Amniotic epithelial cell (primary cell): ENCODE measurements around the gene RELL1.
A peak's percentile ranks its signal among the peaks of the same experiment; 100 is the strongest.

Source experiments
- DNase-seq: peaks from one replicate; pipeline ENCODE4 v3.0.0-alpha.2; 2010; ENCODE audit warnings: low read depth

Gene RELL1

DNA sequence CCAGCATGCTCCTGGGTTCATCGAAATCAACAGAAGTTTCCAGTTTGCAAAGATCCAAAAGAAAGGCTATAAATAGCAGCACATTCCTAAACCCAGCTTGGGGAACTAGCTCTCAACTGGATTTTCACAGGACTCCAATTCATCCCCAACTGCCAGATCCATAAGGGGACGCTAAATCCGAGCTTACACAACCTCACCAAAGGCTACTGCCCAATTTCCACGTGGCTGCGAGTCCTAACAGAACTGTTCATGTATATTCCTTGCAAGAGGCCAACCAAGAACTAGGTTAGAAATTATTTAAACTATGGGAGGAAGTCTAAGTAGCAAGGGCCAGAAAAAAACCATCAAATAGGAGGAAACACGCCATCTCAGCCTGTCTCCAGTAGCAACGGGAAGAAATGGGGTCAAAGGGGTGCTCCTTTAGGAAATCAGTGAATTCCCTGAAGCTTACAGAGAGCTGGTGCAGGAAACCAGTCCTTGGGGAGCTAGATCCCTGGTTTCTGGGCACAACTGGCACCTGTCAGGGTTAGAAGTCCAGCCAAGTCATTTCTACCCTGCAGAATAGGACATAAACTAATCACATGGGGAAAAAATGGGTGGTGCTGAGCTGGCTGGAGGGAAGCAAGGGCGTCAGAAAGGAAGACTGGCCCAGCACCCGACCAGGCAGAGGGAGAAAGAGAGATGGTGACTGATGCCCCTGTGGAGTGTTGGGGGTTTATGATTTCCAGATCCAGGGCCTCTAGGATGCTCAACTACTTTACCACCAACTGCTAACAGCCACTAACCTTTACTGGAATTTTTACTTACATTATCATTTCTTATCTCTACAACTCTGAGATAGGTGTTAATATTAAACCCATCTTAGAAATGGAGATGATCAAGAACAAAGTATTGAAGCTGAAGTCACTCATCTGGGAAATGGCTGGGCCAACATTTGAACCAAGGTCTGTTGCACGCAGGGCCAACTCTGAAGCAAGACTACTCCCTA lies 20.5 kb downstream of the RELL1 start:
- DNase-seq, result no peak

GRCh38 chr4:37664696-37665095 lies 21.5 kb downstream of the RELL1 start:
- peak; percentile 64 for DNase-seq

GRCh38 chr4:37663552-37663951 lies 22.6 kb downstream of the RELL1 start:
- DNase-seq, result no peak

DNA sequence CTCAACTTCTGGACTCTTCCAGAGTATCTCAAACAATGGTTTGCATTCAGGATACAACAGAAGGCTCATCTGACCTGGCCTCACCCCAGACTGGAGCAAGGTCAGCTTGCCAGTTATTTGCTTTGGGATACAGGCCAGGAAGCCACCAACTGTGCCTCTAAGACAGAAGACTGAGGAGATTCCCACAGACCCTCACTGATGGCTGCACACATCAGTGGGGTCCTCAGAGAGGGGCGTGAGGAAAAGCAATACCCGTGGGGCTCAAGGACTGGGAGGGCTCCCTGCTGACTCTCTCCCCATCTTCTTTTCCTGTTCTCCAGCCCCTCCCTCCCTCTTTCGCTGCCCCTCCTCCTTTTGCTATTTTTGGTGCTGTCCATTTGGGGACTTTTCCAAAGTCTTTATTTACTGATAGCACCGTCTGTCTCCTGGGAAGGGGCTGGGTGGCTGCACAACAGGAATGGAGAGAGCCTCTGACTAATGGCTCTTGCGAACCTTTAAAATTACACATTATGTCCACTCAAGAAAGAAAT lies 23.2 kb downstream of the RELL1 start:
- no peak for DNase-seq

GRCh38 chr4:37662251-37662650 lies 23.9 kb downstream of the RELL1 start:
- no peak for DNase-seq

- no peak for DNase-seq
Observed at GRCh38 chr4:37661772-37662171, 24.4 kb downstream of the RELL1 start.

GRCh38 chr4:37659696-37660095 lies 26.5 kb downstream of the RELL1 start:
- DNase-seq, result no peak

DNA sequence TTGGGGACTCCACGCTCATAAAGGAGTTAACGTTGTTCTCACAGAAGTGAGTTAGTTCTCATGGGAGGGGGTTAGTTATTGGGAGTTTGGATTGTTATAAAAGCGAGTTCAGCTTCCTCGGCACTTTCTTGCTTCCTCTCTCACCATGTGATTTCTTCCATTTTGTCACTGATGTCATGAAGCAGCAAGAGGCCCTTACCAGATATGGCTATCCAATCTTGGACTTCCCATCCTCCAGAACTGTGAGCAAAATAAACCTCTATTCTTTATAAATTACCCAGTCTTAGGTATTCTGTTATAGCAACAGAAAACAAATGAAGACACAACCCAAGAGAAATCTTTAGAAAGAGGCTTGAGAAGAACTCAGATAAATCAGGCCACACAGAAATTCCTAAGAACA lies 29.5 kb downstream of the RELL1 start:
- DNase-seq, result no peak

DNA sequence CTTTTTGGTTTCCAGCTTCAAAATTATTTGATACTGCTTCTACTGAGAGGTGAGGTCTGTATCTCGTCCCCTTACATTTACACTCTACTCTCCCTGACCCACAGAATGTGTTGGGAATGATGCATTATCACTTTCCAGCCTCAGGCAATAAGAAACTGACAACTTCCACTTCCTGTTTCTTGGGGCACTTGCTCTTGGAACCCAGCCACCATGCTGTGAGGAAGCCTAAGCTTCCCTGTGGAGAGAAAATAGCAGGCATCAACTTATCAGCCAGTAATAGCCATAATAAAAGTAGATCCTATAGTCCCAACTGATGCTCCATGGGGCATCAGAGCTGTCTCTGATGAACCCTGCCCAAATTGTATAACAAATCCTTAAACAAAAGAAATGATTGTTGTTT lies 32.6 kb downstream of the RELL1 start:
- no peak for DNase-seq

- DNase-seq, result no peak
Observed at GRCh38 chr4:37652747-37653527, 33.2 kb downstream of the RELL1 start.

- no peak for DNase-seq
Observed at GRCh38 chr4:37651781-37652377, 34.3 kb downstream of the RELL1 start.

DNA sequence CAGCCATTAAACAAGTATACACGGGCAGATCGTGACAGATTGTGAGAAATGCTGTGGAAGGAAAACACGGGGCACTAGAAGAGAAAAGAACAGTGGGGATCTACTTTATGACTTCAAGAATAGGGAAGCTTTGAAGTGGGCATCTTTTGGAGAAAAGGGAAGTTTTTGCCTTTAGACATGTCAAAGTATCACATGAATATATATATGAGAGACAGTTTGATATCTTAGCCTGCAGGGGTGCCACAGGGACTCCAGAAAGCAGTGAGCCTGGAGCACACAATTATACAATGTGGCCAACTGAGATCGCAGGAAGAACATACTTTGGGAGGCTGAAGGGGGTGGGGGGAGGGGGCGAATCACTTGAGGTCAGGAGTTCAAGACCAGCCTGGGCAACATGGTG lies 35.7 kb downstream of the RELL1 start:
- no peak for DNase-seq

GRCh38 chr4:37649268-37649667 lies 36.9 kb downstream of the RELL1 start:
- DNase-seq, result no peak

GRCh38 chr4:37648084-37648817 lies 37.9 kb downstream of the RELL1 start:
- DNase-seq, result peak; percentile 98

GRCh38 chr4:37646247-37646646 lies 39.9 kb downstream of the RELL1 start:
- no peak for DNase-seq

DNA sequence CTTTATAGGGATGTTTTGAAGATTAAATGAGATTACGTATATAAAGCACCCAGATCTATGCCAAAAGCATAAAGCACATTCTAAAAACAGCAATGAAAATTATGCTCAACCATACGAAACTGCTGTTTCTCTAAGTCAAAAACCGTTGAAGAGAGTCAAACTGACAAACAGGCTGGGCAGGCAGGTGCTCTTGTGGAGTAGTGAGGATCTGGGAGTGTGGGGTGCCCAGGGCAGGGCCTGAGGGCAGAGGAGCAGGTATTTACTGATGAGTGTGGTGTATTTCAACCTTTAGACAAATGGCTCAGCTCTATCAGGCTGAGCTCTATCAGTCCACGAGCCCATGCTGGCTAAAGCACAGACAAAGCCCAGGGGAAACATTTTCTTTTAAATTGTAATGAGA lies 40.4 kb downstream of the RELL1 start:
- DNase-seq, result no peak

GRCh38 chr4:37644962-37645361 lies 41.2 kb downstream of the RELL1 start:
- DNase-seq, result no peak

GRCh38 chr4:37641886-37642849 lies 44.0 kb downstream of the RELL1 start:
- DNase-seq, result no peak

- DNase-seq, result no peak
Observed at GRCh38 chr4:37641352-37641751, 44.8 kb downstream of the RELL1 start.

GRCh38 chr4:37639551-37640285 lies 46.5 kb downstream of the RELL1 start:
- no peak for DNase-seq
